ENCODE data around the gene CCL18. TPM values are rescaled to one million over a fixed set of nuclear protein-coding genes. Genes with fewer than 3 reads are reported as not detected.
"Not testable (repeated sequence)": the region's sequence is repeated elsewhere in the genome, so short reads cannot be mapped to it uniquely, and the experiment has no call there.

Gene CCL18
- total RNA-seq, 4 donors from 2014 or later, result 1.7 to 21.5 (median 9.8) TPM

DNA sequence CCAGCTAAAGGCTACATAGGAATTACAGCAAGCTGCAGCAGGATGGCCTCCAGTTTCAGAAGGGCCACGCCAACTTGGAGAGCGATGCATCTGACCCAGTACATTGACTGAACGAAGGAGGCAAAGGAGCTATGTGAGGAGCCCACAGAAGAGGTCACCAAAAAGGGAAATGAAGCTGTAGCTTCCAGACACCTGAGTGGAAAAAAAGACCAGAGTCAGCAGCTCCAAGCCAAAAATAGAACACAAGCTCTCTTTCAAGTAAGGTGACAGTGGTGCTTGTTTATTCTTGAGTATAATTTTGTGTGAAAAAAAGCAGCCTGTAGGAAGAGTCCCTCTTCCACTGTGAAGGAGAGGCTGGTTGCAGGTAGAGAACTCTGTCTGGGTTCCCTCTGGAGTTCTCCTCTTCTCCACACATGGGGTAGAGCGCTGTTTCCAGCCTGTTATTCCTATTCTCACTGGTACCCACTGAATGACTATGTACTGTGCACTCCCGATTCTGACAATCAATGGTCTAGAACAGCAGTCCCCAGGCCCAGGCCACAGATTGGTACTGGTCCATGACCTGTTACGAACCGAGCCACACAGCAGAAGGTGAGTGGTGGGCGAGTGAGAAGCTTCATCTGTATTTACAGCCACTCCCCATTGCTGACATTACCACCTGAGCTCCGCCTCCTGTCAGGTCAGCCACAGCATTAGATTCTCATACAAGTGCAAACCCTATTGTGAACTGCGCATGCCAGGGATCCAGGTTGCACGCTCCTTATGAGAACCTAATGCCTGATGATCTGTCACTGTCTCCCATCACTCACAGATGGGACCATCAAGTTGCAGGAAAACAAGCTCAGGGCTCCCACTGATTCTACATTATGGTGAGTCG, 54.6 kb downstream of the CCL18 start:
- no peak for ATAC-seq (ENCODE audit: low FRiP score)
- TF ChIP-seq, protein P1, sequence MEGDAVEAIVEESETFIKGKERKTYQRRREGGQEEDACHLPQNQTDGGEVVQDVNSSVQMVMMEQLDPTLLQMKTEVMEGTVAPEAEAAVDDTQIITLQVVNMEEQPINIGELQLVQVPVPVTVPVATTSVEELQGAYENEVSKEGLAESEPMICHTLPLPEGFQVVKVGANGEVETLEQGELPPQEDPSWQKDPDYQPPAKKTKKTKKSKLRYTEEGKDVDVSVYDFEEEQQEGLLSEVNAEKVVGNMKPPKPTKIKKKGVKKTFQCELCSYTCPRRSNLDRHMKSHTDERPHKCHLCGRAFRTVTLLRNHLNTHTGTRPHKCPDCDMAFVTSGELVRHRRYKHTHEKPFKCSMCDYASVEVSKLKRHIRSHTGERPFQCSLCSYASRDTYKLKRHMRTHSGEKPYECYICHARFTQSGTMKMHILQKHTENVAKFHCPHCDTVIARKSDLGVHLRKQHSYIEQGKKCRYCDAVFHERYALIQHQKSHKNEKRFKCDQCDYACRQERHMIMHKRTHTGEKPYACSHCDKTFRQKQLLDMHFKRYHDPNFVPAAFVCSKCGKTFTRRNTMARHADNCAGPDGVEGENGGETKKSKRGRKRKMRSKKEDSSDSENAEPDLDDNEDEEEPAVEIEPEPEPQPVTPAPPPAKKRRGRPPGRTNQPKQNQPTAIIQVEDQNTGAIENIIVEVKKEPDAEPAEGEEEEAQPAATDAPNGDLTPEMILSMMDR (IDR thresholded peaks at IDR 0.05), result no peak

DNA sequence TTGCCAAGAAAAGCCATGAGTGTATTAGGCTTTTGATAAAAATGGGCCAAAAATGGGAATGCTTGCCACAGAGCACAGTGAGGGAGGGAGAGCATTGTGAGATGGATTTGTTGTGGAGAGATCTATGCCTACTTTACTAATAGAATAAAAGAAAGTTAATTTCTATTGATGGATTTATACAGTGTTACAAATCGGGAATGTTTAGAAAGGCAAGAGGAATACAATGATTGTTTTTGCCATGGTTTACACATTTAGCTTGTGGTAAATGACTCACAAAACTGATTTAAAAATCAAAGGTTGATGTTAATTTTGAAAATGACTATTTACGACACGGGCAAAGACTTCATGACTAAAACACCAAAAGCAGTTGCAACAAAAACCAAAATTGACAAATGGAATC, 56.1 kb downstream of the CCL18 start:
- DNase-seq (ENCODE audit: low spot score), result no peak
- TF ChIP-seq, protein P1 (IDR thresholded peaks at IDR 0.05), result no peak
- no peak for ATAC-seq (ENCODE audit: low FRiP score)

More for the DNA sequence above, 54.6 kb downstream of the CCL18 start:
- DNase-seq (ENCODE audit: low spot score), result no peak

DNA sequence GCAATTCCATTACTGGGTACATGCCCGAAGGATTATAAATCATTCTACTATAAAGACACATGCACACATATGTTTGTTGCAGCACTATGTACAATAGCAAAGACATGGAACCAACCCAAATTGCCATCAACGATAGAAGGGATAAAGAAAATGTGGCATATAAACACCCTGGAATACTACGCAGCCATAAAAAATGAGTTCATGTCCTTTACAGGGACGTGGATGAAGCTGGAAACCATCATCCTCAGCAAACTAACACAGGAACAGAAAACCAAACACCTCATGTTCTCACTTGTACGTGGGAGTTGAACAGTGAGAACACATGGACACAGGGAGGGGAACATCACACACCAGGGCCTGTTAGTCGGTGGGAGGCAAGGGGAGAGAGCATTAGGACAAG, 57.0 kb downstream of the CCL18 start:
- not testable (repeated sequence) for DNase-seq (ENCODE audit: low spot score); ATAC-seq (ENCODE audit: low FRiP score)

Small RNAs within 50 kb of the gene (small RNA-seq; reads per million reads assigned to genes)
- not detected for gene RN7SL301P

Other genes with a start within 250 kb of the CCL18 start
- not detected for gene HEATR9, start 195.4 kb upstream of the CCL18 start, total RNA-seq
- 10 to 100 TPM in 1 of 4 donors, 1 to 10 TPM in 3; 5.5 to 10.7 (median 6.0) TPM for gene CCL5, start 183.9 kb upstream of the CCL18 start, total RNA-seq
- not detected for gene RDM1, start 133.5 kb upstream of the CCL18 start, total RNA-seq
- gene LYZL6, start 120.6 kb upstream of the CCL18 start, total RNA-seq, result not detected
- gene CCL16, start 82.8 kb upstream of the CCL18 start, total RNA-seq, result 1 to 10 TPM in 1 of 4 donors, under 1 TPM in 1, not detected in 2; 0.69 to 2.8 TPM
- gene CCL14, start 77.5 kb upstream of the CCL18 start, total RNA-seq, result 10 to 100 TPM; 29.0 to 83.2 (median 68.7) TPM
- gene CCL15, start 62.7 kb upstream of the CCL18 start, total RNA-seq, result 1 to 10 TPM in 1 of 4 donors, not detected in 3; 4.6 TPM
- 1 to 10 TPM; 1.5 to 6.6 (median 4.7) TPM for gene CCL23, start 46.3 kb upstream of the CCL18 start, total RNA-seq
- gene CCL3, start 25.9 kb downstream of the CCL18 start, total RNA-seq, result 10 to 100 TPM in 2 of 4 donors, 1 to 10 TPM in 2; 4.1 to 12.1 (median 8.0) TPM
- 10 to 100 TPM in 3 of 4 donors, 1 to 10 TPM in 1; 8.6 to 13.3 (median 11.3) TPM for gene CCL4, start 39.6 kb downstream of the CCL18 start, total RNA-seq
- gene TBC1D3B, start 112.4 kb downstream of the CCL18 start, total RNA-seq, result 1 to 10 TPM; 1.5 to 6.9 (median 2.4) TPM
- gene CCL3L1, start 132.5 kb downstream of the CCL18 start, total RNA-seq, result under 1 TPM in 3 of 4 donors, not detected in 1; 0.48 to 0.93 (median 0.88) TPM
- gene CCL4L2, start 146.8 kb downstream of the CCL18 start, total RNA-seq, result 1 to 10 TPM in 3 of 4 donors, not detected in 1; 1.1 to 3.2 (median 3.1) TPM
- gene TBC1D3I, start 200.3 kb downstream of the CCL18 start, total RNA-seq, result under 1 TPM in 1 of 4 donors, not detected in 3; 0.28 TPM